Liver (tissue), 3 donors: ENCODE data around the gene EIF3K.

Experiments used
- CTCF ChIP-seq: fragments of 150-350 bp; IDR thresholded peaks from 2 replicates; pipeline ENCODE4 v1.5.1; 2017; ENCODE audit warnings: improper control_type of control experiment, low read depth, low read length; ENCODE audit not compliant: missing input control
- EGR1 ChIP-seq, 2 donors: IDR thresholded peaks; 2 replicates each; pipeline ENCODE4 v1.6.1; 2016 to 2018; ENCODE audit warnings: antibody characterized with exemption in 2 of 2, low read depth in 2 of 2
- FOXA1 ChIP-seq: IDR thresholded peaks from 2 replicates; pipeline ENCODE4 v1.6.1; 2016; ENCODE audit warnings: antibody characterized with exemption
- HNF4A ChIP-seq, 2 donors: conservative IDR thresholded peaks; 2 replicates each; pipeline ENCODE4 v1.6.1; 2016; ENCODE audit warnings: antibody characterized with exemption in 2 of 2, mild to moderate bottlenecking in 2 of 2
- HNF4G ChIP-seq: IDR thresholded peaks from 2 replicates; pipeline ENCODE4 v1.6.1; 2016; ENCODE audit warnings: antibody characterized with exemption
- JUND ChIP-seq, 2 donors: IDR thresholded peaks; 2 replicates each; pipeline ENCODE4 v1.6.1; 2016; ENCODE audit warnings: antibody characterized with exemption in 2 of 2
- MAX ChIP-seq: IDR thresholded peaks from 2 replicates; pipeline ENCODE4 v1.6.1; 2016; ENCODE audit warnings: antibody characterized with exemption
- RAD21 ChIP-seq, 2 donors: IDR thresholded peaks; 2 replicates each; pipeline ENCODE4 v1.6.1; 2016; ENCODE audit warnings: antibody characterized with exemption in 2 of 2, mild to moderate bottlenecking in 2 of 2
- SP1 ChIP-seq: IDR thresholded peaks from 2 replicates; pipeline ENCODE4 v1.6.1; 2018; ENCODE audit warnings: antibody characterized with exemption, mild to moderate bottlenecking
- TAF1 ChIP-seq: conservative IDR thresholded peaks from 2 replicates; pipeline ENCODE4 v1.6.1; 2016; ENCODE audit warnings: antibody characterized with exemption, mild to moderate bottlenecking
- ZBTB33 ChIP-seq: IDR thresholded peaks from 2 replicates; pipeline ENCODE4 v1.6.1; 2016; ENCODE audit warnings: antibody characterized with exemption
- TF ChIP-seq, protein P1 (sequence below): IDR thresholded peaks from 2 replicates; pipeline ENCODE4 v1.6.1; 2016; ENCODE audit warnings: antibody characterized with exemption, mild to moderate bottlenecking
- TF ChIP-seq, protein P2 (sequence below): IDR thresholded peaks from 2 replicates; pipeline ENCODE4 v1.6.1; 2016; ENCODE audit warnings: antibody characterized with exemption
- donor health status: healthy.
- donor health status: healthy.

DNA sequence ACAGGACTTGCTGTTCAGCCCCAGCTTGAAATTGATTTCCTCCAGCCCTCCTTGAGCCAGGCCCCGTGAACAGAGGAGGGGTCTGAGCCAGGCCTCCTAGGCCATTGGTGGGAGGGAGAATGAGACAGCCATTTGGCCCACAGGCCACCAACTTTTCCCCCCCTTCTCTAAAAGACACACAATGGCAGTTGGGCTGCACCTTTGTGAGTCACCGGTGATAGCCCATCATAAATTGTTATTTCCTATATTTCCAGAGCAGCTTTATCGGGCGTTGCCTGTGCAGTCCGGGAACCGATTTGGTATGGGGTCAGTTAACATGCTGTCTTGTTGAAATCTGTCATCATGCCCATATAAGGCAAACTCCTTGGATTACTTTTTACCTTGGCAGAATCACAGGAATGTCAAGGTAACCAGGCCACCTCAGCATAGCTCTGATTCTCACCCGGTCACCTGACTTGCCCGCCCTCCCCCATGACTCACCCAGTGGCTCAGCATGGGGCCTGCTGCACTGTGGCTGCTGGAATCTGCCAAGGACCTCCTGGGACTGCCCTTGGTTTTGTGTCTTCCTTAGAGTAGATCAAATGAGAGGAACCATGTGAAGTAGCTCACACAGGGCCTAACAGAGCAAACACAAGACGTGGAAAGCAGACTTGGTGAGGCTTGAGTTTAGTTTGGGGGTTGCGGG lies 64.5 kb downstream of the EIF3K start:
- TF ChIP-seq CTCF, result no peak
- TF ChIP-seq, protein P1, sequence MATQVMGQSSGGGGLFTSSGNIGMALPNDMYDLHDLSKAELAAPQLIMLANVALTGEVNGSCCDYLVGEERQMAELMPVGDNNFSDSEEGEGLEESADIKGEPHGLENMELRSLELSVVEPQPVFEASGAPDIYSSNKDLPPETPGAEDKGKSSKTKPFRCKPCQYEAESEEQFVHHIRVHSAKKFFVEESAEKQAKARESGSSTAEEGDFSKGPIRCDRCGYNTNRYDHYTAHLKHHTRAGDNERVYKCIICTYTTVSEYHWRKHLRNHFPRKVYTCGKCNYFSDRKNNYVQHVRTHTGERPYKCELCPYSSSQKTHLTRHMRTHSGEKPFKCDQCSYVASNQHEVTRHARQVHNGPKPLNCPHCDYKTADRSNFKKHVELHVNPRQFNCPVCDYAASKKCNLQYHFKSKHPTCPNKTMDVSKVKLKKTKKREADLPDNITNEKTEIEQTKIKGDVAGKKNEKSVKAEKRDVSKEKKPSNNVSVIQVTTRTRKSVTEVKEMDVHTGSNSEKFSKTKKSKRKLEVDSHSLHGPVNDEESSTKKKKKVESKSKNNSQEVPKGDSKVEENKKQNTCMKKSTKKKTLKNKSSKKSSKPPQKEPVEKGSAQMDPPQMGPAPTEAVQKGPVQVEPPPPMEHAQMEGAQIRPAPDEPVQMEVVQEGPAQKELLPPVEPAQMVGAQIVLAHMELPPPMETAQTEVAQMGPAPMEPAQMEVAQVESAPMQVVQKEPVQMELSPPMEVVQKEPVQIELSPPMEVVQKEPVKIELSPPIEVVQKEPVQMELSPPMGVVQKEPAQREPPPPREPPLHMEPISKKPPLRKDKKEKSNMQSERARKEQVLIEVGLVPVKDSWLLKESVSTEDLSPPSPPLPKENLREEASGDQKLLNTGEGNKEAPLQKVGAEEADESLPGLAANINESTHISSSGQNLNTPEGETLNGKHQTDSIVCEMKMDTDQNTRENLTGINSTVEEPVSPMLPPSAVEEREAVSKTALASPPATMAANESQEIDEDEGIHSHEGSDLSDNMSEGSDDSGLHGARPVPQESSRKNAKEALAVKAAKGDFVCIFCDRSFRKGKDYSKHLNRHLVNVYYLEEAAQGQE, result peak; percentile 66
- peak; percentile 41 to 46 for TF ChIP-seq RAD21 (IDR thresholded peaks at IDR 0.05)
- peak; percentile 98 to 99 for TF ChIP-seq JUND (IDR thresholded peaks at IDR 0.05)
- no peak for TF ChIP-seq EGR1 (IDR thresholded peaks at IDR 0.05; ENCODE audit: low read depth in 2 of 2)
- no peak for TF ChIP-seq MAX
- no peak for TF ChIP-seq HNF4G
- no peak for TF ChIP-seq ZBTB33
- TF ChIP-seq, protein P2, sequence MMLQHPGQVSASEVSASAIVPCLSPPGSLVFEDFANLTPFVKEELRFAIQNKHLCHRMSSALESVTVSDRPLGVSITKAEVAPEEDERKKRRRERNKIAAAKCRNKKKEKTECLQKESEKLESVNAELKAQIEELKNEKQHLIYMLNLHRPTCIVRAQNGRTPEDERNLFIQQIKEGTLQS, result peak; percentile 85
- TF ChIP-seq TAF1, result no peak
- peak; percentile 65 for TF ChIP-seq SP1
- TF ChIP-seq FOXA1, result peak; percentile 33
- TF ChIP-seq HNF4A (conservative IDR thresholded peaks at IDR 0.05), result peak; percentile 54 to 69
